ENCODE measurements around the gene RACK1.
"Not testable (repeated sequence)": the region's sequence is repeated elsewhere in the genome, so short reads cannot be mapped to it uniquely, and the experiment has no call there.

Gene RACK1

DNA sequence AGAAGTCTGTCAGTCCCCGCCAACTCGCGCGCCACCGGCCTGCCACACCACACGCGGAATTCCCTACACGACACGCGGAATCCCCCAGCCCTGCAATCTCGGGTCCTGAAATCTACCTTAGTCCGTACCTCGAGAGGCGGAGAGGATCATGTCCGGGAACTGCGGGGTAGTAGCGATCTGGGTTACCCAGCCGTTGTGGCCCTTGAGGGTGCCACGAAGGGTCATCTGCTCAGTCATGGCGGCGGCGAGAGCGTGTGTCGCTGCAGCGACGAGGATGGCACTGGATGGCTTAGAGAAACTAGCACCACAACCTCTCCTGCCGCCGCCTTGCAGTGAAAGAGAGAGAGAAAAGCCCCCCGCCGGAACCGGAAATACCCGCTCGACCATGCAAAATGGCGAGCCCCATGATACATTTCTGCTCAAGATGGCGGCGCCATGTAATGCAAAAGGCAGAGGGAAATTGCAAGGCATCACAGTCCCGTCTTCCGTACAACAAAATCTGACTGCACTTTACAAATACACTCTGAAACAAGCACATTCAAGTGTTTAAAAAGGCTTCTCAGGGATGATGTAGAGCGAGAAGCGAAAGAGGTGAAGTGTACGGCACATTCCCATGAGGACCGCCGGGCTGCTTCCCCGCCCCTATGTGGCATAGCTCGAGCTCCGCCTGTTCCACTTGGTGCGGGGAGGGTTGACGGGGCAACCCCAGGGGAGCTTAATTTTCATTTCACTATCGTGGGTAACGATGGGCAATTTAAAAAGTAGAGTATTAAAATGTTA, at the start of gene RACK1:
TSS of gene RACK1 (minus strand) at position 343 of the 780 bp plus-strand sequence. CDS start at position 237, 106 bp downstream.
- no peak for DNase-seq

GRCh38 chr5:181287331-181287730, 43.6 kb upstream of the RACK1 start:
- not testable (repeated sequence) for DNase-seq

DNA sequence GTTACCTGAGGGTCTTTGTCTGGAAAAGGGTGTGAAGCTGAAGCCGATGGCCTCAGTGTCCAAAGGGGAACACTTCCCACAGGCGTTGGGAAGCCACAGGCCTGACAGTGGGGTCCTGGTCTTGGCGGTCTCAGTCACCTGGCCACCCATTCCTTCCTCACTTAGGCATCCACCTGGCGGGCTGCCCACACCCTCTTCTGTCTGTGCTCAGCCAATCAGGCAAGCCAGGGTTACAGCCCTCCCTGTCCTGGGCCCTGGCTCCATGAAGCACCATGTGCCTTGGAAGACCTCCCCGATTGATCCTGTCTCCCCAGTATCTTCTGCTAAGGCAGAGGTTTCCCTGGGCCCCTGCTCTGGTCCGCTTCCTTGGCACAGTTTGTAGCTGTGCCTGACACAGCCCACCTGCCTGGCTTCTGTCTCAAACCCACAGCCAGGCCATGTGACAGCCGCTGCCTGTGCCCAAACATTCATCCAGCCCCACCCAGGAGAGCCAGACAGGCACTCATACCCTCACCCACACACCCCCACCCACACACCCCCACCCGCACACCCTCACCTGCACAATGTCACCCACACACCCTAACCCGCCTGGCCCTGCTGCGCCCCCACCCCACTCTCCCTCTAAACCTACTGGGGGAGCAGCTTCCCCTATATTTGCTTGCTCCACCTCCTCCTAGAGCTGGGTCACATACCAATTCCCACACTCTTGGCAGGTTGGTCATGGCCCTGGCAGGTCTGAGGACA, 42.4 kb upstream of the RACK1 start:
- not testable (repeated sequence) for DNase-seq

DNA sequence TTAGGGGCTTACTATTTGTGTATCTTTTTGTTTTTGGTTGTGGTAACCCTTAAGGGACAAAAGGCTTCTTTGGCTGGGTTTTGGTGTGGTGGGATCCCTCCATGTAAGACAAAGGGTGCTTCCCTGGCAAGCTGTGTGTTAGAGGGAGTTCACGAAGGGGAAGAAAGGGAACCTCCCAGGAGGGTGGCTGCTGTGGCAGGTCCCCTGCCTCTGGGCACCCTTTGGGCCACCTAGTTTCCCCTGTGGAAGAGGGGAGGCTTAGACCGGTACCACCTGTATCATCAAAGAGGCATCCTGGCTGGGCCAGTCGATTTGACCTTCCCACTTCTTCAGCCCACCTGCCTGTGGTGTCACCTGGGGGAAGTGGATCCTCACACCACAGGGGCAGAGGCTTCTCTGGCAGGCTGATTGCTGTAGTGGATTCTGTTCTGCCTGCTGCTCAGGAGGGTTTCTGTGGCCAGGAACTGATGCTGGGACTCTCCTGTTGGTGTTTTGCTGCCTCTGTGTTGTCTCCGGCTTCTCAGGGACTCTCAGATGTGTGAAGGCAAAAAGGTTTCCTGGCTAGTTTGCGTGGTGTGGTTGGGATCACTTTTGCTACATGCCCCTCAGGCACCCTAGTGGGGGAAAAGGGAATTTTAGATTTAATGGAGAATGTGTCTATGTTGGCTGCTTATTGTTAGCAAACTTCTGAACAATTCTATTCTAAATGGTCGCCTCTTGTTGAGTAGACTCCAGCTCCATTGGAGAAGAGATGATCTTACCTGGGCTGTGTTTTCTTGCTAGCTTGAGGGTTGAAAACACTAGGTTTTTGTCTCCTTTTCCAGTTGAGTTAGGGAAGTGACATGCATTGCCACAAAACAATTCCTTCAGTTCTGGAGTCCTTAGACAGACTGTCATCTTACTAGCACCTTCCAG, 40.4 kb upstream of the RACK1 start:
- not testable (repeated sequence) for DNase-seq

GRCh38 chr5:181283347-181283746, 39.6 kb upstream of the RACK1 start:
- no peak for DNase-seq

DNA sequence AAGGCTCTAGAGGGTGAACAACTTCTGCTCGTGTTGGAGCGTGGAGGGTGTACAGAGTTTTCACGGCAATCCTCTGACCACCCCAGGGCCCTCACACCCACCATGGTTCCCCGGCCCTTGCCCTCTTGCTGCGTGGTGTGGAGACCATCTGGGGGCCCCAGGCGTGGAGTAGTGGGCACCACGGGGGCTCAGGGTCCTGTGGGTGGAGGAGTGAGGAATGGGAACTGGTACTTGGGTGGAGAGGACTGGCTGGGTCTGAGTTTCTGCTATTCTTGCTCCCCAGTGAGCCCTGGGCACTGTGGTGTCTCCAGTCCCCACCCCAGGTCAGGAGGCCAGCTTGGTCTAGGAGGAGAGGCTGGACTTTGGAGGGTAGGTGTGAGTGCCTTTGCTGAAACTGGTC, 39.2 kb upstream of the RACK1 start:
- DNase-seq = no peak

DNA sequence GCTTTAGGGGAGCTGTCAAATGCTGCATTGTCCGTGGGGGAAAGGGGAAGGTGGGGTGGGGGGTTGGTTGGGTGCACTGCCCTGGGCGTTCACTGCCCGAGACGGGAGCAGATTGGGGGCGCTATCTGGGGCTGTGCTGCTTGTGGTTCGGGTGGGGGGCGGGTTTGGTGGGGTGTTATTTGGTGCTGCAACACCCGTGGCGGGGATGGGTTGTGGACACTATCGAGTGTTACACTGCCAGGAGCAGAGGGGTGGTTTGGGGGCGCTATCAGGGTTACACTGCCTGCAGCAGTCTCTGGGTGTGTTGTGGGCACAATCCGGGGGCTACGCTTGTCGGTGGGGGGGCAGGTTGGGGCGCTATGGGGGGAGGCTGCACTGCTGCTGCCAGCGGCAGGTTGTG, 38.7 kb upstream of the RACK1 start:
- DNase-seq = not testable (repeated sequence)

DNA sequence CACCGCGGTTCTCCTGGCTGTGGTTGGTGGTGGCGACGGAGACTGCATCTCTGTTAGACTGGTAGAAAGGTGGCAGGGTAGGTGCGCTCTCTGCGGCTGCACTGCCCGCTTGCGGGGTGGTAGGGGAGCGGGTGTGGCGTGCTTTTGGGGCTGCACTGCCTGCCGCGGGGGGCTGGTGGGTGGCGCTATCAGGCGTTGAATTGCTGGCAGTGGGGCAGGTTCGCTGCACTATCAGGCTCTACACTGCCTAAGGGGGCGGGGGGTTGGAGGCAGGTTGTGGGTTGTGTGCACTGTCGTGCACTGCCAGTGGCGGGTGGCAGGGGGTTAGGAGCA, 38.2 kb upstream of the RACK1 start:
- DNase-seq = no peak

- no peak for DNase-seq
Measured at GRCh38 chr5:181281077-181281983, 37.6 kb upstream of the RACK1 start.

GRCh38 chr5:181280251-181280762, 36.6 kb upstream of the RACK1 start:
- DNase-seq = no peak

- DNase-seq = not testable (repeated sequence)
Measured at GRCh38 chr5:181273433-181273744, 29.7 kb upstream of the RACK1 start.

GRCh38 chr5:181271081-181271480, 27.4 kb upstream of the RACK1 start:
- no peak for DNase-seq

- not testable (repeated sequence) for DNase-seq
Measured at GRCh38 chr5:181267907-181268306, 24.2 kb upstream of the RACK1 start.

DNA sequence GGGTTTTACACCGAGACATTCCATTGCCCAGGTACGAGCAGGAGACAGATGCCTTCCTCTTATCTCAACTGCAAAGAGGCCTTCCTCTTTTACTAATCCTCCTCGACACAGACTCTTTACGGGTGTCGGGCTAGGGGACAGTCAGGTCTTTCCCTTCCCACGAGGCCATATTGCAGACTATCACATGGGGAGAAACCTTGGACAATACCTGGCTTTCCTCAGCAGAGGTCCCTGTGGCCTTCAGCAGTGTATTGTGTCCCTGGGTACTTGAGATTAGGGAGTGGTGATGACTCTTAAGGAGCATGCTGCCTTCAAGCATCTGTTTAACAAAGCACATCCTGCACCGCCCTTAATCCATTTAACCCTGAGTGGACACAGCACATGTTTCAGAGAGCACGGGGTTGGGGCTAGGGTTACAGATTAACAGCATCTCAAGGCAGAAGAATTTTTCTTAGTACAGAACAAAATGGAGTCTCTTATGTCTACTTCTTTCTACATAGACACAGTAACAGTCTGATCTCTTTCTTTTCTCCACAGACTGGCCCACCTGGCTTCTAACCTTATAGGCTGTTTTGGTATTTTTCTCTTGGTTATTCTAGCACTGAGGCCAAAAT, 23.7 kb upstream of the RACK1 start:
- not testable (repeated sequence) for DNase-seq

DNA sequence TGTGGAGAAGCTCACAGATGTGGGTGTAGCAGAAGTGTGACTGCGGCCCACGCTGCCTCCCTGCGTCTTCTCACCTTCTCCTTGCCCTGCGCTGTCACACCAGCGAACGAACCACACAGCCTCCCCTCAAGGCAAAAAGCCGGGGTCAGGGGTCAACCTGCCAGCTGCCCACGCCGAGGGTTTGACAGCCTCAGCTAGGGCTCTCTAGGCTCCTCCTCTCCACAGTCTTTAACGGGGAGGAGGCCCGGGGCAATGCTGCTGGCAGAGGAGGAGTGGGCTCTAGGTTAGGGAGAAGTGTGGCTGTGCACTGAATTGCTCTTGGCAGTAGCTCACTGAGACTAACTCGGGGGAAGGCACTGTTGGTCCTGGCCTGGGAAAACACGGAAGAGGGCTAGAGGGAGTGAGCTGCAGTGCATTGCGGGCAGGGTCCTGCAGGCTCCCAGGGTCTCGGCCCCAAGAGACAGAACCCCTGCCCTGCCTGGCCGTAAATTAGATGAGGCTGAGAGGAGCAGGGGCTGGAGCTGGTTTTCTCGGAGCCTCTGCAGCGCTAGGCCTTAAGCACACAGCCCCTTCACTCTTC, 21.5 kb upstream of the RACK1 start:
- no peak for DNase-seq

- DNase-seq = no peak
Measured at GRCh38 chr5:181263633-181264032, 19.9 kb upstream of the RACK1 start.

GRCh38 chr5:181261320-181262049, 17.8 kb upstream of the RACK1 start:
- DNase-seq = no peak

- DNase-seq = no peak
Measured at GRCh38 chr5:181260720-181261319, 17.1 kb upstream of the RACK1 start, which contains the start of gene TRIM52. TRIM52 (minus strand) TSS chr5:181261143; CDS start chr5:181260813, 330 bp downstream.

GRCh38 chr5:181259974-181260719, 16.4 kb upstream of the RACK1 start:
- no peak for DNase-seq

All from Kasumi-1 (cell line).